NCI-H146 (cell line): ENCODE measurements around the gene STRIP1.

Experiments used
- DNase-seq: peaks from one replicate; lab custom pipeline; 2025; lab: John Stamatoyannopoulos, UW

STRIP1 gene

DNA sequence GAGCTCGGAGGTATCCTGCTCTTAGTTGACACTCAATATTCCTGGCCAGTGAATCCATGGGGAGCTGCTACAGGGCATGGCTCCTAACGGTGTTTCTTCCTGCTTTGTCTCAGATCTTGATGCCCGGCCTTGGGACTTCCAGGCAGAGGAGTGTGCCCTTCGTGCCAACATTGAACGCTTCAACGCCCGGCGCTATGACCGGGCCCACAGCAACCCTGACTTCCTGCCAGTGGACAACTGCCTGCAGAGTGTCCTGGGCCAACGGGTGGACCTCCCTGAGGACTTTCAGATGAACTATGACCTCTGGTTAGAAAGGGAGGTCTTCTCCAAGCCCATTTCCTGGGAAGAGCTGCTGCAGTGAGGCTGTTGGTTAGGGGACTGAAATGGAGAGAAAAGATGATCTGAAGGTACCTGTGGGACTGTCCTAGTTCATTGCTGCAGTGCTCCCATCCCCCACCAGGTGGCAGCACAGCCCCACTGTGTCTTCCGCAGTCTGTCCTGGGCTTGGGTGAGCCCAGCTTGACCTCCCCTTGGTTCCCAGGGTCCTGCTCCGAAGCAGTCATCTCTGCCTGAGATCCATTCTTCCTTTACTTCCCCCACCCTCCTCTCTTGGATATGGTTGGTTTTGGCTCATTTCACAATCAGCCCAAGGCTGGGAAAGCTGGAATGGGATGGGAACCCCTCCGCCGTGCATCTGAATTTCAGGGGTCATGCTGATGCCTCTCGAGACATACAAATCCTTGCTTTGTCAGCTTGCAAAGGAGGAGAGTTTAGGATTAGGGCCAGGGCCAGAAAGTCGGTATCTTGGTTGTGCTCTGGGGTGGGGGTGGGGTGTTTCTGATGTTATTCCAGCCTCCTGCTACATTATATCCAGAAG lies 19.4 kb downstream of the STRIP1 start:
- peak; percentile 43 for DNase-seq

GRCh38 chr1:110055493-110056284 lies 21.3 kb downstream of the STRIP1 start:
- DNase-seq, result no peak

GRCh38 chr1:110056285-110056683 lies 21.9 kb downstream of the STRIP1 start:
- no peak for DNase-seq

GRCh38 chr1:110056776-110057175 lies 22.4 kb downstream of the STRIP1 start:
- DNase-seq, result no peak

GRCh38 chr1:110057963-110058518 lies 23.6 kb downstream of the STRIP1 start:
- DNase-seq, result no peak

DNA sequence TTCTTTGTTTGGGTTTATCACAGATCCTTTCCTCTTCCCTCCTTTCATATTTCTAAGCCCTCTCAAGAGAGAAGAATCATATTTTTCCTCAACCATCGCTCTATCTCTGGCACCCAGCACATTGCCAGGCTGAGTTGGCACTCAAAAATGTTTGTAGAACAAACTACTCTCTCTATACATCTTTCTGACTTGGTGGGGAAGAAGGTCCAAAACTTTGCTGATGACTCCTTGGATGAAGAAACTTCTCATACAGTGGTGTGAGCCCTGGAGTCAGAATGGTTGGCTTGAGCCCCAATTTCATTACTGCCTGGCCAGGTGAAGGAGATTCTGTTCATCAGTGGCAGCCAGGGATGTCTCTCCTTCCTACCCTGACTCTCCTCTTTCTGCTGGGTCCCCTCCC lies 24.2 kb downstream of the STRIP1 start:
- DNase-seq, result no peak

DNA sequence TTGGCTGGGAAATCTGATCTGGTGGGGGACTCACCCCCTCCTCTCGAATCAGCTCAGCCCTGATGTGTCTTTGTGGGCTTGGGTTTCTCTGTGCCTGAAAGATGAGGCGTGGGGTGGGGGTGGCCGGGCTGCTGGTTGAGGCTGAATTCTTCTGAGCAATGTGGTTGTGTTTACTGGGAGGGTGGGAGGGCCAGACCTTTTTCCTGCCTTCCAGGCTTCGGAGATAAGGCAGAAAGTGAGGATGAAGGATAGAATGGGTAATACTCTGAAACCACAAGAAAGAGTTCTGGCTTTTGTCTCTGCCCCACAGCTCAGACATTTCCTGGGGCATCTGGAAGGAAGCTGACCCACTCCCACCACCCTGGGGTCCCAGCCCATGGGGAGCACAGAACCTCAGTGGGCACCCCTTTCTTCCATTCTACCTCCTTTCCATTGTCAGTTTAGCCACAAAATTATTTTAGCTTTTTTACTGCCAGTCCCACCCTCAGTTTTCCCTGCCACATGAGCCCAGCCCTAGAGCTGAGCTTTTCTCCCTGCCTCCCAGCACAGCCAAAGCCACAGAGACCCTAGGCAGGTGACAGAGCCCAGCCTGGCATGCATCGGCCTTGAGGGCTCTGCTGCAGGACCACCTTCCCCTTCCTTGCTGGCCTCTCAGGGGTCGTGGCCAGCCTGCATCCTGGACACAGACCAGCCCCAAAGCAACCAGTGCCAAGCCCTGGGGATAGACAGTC lies 24.9 kb downstream of the STRIP1 start:
- DNase-seq, result no peak

GRCh38 chr1:110060034-110060661 lies 25.7 kb downstream of the STRIP1 start:
- peak; percentile 30 for DNase-seq

- DNase-seq, result no peak
Observed at GRCh38 chr1:110060662-110061060, 26.2 kb downstream of the STRIP1 start.

- no peak for DNase-seq
Observed at GRCh38 chr1:110061341-110061740, 26.9 kb downstream of the STRIP1 start.

- DNase-seq, result peak; percentile 3
Observed at GRCh38 chr1:110062612-110063011, 28.2 kb downstream of the STRIP1 start.

DNA sequence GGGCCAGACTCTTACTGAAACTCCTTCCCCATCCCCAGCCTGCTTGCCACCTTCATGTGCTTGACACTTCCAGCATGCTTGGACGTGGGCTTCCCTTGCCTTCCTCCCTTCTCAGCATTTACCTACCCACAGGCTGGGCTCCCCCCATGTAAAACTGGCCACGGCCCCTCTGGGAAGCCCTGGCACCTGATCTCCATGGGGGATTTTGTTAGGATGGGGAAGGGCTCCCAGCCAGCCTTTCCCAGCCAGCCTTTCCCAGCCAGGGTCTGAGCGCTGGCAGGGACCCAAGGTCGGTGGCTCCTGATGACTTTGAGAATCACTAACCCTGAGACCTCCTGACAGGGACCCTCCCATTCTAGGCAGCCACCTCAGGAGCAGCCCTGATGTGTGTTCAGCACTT lies 29.4 kb downstream of the STRIP1 start:
- no peak for DNase-seq

GRCh38 chr1:110064576-110065337 lies 30.3 kb downstream of the STRIP1 start:
- no peak for DNase-seq

- no peak for DNase-seq
Observed at GRCh38 chr1:110065841-110066240, 31.4 kb downstream of the STRIP1 start.

DNA sequence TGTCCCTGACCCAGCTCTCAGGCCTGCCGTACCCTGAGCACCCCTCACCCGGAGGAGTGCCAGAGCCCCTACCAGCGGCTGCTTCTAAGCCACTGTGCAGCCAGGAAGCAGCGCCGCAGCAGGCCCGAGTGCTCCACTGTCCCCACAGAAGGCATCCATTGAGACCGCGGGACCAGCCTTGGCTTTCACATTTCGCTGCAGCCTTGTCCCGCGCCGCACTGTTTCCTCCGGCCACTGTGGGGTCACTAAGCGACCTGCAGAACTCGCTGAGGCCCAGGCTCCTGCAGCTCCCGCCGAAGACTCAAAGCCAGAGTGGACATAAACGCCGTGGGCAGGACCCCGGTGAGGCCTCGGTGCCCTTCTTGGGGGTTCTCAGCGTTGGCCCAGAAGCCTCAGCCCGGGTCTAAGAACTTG lies 33.1 kb downstream of the STRIP1 start:
- DNase-seq, result no peak

- DNase-seq, result no peak
Observed at GRCh38 chr1:110067893-110068645, 33.6 kb downstream of the STRIP1 start.

DNA sequence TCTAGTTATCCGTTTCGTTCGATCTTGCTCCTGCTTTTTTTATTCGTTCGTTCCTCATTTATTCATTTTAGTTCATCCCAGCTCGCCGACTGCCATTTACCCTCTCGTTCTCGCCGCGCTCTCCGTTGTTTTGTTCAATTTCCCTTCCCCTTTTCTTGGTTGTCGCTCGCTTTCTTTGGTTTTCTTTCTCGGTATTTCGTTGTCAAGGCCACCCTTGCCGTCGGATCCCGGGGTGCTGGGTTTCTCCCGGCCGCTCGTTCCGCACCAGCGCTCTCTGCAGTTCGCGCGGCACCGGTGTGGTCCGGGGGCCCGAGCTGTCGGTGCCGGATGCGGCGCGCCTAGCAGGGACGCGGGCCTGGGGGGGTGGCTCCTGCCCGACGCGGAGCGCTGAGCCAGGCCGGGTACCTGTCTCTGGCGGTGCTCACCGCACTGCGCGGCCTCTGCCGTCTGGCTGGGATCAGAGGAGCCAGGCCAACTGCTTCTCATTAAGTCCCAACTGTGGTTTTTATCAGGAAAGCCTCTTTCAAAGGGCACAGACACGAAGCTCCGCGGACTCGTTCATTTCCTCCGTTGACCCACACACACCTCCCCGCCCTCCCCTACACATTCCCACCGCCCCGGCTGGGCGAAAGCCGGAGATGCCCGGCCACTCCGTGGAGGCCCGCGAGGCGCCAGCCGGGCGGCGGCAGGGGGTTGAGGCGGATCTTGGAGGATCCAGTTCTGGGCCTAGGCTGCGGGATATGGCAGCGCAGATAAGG lies 34.4 kb downstream of the STRIP1 start:
- DNase-seq, result no peak

DNA sequence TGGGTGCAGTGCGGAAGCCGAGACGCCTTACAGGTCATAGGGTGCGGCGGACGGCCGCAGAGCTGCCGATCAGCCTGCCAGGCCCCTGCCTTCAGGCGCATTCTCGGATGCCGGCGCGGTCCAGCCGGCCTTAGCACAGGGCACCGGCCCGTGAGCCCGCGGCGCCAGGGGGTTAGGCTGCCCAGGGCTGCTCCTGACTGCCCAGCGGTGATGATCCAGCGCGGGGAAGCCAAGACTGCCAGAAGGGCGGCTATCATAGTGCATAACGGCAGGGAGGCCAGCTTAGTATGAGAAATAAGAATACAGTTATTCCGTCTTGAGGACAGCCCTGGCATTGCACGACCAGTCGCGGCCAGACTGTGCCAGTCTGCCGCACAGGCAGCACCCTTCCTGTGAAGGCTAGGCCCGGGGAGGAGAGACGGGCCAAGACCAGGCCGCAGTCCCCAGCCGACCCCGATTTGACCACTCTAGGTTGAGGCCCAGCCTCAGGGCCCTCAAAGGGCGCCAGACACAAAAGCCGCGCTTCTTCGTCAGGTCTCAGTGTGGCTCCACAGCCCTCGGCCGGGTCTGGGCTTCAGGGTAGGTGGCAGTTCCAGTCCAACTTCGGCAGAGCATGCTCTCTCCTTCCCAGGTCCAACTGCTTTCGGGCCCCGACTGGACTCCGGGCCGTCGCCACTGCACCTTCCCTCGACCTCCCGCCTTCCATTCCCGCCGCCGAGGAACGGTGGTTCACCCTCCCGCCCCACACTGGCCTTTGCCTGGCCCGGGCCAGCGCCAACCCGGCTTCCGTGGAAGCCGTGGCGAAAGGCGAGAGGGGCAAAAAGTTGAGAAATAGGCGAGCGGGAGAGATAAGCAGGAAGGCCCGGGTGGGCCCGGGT lies 35.2 kb downstream of the STRIP1 start:
- DNase-seq, result no peak
